GM21737 (cell line): Measurements from ENCODE around the gene H1-8.

Experiments
- ATAC-seq: cut with Tn5 transposase; IDR thresholded peaks from one replicate; pipeline ENCODE4 v1.9.1; 2021; ENCODE audit warnings: mild to moderate bottlenecking, moderate library complexity; ENCODE audit not compliant: unreplicated experiment

Gene H1-8

DNA sequence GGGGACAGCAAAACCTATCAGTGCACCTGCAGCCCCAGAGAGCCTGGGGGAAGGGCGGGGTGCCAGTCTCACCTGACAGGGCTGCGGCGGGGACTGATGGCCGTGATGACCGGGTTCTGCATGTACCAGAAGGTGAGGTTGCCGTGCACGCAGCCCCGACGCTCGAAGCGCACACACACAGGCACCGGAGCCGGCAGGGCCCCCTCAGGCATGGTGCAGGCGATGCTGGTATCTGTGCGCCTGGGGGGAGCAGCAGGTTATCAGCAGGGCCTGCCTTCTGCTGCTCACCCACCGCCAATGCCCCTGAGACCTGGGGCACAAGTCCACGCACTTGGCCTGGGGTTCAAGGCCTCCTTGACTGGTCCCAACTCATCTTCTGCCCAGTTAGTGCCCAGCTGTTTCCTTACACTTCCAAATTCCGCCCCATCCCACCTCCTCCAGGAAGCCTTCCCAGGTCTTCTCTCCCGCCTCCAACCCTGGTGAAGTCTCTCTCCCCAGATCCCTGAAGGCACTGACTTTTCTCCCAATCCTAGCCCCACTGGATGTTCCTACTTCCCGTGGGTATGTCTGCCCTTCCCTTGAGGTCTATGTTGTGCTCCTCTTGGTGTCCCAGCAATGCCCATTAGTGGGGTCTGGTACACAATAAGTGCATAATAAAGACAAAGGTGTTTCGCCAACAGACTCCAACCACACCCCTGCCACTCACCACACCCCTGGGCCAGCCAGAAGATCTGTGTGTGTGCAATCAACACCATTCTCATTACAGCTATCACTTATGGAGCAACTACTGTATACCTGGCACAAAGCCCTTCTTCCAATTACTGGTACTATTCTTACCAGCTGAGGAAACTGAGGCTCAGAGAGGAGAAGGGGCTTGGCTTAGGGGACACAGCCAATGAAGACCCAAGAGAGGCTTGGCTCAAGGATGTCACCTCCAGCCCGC is 28.9 kb downstream of the H1-8 start:
- no peak for ATAC-seq

DNA sequence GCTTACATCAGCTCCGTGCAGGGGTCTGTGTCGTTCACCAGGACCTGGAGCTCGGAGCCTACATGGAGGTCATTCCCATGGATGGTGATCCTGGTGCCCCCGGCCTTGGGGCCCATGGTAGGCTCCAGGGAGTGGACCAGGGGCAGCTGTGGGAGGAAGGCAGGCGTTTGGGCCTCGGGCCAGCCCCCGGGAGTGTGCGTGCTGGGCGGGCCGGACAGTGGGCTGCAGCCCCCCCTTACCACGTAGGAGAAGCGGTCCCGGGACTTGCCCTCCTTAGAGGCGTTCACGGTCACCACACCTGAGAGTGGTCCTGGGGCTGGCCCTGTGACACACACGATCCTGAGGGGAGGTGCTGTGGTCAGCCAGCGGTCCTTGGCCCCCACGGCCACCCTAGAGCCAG is 29.6 kb downstream of the H1-8 start:
- ATAC-seq = no peak

GRCh38 chr3:129573493-129573892 is 30.5 kb downstream of the H1-8 start:
- ATAC-seq = no peak

GRCh38 chr3:129574206-129574605 is 31.2 kb downstream of the H1-8 start:
- ATAC-seq = no peak

- ATAC-seq = no peak
Observed at GRCh38 chr3:129575233-129575996, 32.4 kb downstream of the H1-8 start.

DNA sequence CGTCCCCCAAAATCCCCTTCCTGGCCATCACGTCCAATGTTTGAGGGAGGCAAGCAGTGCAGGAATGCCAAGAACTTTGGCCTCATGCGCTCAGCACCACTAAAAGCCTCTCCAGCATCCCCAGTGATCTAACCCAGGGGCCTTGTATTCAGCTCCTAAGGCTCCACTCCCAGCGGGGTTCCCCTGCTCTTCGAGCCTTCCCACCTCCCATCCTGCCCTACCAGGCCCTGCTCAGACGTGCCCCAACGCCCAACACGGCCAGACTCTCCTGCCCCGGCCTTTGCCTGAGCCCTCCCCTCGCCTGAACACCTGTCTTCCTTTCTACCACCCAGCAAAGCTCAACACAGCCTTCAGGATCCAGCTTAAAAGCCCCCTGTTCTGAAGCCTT is 33.0 kb downstream of the H1-8 start:
- no peak for ATAC-seq

- peak; percentile 47 for ATAC-seq
Observed at GRCh38 chr3:129576514-129577352, 33.8 kb downstream of the H1-8 start.

- no peak for ATAC-seq
Observed at GRCh38 chr3:129577366-129577765, 34.4 kb downstream of the H1-8 start.

DNA sequence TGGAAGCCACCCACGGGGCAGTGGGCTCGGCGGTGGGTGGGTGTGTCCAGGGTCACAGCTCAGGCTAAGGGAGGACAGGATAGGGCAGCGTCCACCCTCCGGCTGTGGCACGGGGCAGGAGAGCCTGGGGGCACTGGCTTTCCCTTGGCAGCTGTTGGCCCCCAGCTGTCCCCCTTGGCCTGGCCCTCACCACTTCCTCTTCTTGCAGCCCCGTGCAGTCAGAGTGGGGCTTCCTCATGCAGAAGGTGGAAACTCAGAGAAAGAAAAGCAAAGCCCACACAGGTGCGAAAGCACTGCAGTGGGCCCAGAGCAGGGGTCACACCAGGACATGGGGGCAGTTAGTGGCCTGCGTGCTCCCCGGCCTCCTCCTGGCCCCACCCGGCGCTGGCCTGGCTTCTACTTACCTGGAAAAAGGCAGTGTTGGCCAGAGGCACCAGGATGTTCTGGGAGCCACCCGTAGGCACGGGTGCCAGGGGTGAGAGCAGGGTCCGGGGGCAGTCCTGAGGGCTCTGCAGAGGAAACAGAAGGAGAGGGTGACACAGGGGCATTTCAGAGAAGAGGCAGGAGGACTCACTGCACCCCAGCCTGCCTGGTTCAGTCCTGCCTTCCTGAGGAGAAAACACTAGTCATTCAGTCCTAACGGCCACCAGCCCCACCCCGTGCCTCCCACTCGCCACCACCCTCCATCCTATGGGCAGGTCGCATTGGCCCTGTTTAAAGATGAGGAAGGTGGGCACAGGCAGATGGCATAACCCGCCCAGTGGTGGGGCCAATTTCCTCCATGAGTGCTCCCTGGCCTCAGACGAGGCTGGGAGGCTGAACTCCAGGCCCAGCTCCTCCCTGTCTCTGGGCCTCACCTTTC is 35.2 kb downstream of the H1-8 start:
- no peak for ATAC-seq

GRCh38 chr3:129579991-129580390 is 37.0 kb downstream of the H1-8 start:
- ATAC-seq = no peak

DNA sequence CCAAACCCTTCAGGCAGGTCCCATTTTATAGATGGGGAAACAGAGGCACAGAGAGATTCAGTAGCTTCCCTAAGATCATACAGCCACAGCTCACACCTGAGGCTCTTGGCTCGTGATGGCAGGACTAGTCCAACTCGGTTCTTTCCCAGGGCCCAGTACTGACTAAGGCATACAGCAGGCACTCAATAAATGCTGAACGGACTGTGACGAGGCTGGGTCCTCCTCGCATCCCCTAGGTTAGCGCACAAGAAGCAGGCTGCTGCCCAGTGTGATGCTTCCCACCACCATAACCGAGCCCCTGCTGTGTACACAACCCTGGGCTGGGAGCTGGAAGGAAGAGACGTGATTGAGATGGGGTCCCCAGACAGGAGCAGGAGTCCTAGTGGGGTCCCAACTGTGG is 38.6 kb downstream of the H1-8 start:
- ATAC-seq = no peak

- ATAC-seq = no peak
Observed at GRCh38 chr3:129582799-129583198, 39.8 kb downstream of the H1-8 start.

GRCh38 chr3:129583289-129583688 is 40.3 kb downstream of the H1-8 start:
- no peak for ATAC-seq

- no peak for ATAC-seq
Observed at GRCh38 chr3:129584631-129585030, 41.7 kb downstream of the H1-8 start.

GRCh38 chr3:129585949-129586657 is 43.1 kb downstream of the H1-8 start:
- ATAC-seq = no peak

DNA sequence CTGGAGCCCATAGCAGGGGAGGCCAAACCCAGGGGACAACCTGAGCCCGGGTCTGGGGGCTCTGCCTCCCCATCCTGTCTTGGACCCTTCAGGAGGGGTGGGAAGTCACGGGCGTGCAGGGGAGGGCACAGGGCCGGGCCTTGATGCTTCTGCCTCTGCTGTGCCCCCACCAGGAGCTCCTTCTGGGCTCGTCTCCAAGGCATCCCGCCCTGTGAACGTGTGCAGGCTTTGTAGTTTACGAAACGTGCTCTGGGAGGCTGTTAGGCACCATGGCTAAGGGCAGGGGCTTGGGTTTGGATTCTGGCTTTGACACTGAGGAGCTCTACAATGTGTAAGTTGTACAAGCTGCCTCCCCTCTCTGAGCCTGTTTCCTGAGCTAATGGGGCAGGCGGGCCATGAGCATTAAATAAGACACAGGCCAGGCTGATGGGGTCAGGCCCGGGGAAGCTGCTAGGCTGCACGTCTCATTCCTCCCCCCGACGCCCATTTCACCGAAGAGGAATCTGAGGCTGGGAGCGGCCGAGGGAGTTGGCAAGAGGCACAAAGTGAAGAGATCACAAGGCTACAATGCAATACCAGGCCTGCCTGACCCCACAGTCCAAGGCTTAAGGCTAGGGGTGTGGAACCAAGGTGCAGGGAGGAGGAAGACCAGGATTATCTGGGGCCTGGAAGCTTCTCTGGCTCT is 43.9 kb downstream of the H1-8 start:
- ATAC-seq = no peak

DNA sequence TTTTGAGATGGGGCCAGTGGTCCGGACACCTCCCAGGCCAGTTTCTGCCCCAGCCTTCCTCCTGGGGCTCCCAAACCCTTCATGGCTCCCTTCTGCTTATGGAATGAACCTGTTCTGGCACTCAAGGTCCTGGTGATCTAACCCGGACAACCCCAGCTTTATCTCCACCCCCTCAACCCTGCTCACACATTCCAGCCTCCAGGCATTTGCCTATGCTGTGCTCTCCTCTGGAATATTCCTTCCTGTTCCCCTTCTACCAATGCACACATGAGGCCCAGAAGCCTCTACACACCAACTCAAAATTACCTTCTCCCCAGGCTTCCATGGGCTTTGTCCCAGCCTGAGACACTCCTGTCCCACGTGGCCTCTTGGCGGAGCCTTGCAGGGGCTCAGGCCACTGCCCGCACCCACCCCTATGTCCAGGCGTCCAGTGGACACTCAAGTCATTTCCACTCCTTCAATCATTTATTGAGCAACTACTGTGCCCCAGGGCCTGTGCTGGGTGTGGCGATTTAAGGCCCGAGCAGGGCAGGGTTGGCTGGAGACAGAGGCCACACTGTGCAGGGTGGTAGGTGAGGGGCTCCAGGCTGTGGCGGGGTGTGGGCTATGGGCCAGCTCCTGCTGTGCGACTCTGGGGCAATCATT is 44.7 kb downstream of the H1-8 start:
- ATAC-seq = no peak

GRCh38 chr3:129590215-129590614 is 47.2 kb downstream of the H1-8 start:
- no peak for ATAC-seq

DNA sequence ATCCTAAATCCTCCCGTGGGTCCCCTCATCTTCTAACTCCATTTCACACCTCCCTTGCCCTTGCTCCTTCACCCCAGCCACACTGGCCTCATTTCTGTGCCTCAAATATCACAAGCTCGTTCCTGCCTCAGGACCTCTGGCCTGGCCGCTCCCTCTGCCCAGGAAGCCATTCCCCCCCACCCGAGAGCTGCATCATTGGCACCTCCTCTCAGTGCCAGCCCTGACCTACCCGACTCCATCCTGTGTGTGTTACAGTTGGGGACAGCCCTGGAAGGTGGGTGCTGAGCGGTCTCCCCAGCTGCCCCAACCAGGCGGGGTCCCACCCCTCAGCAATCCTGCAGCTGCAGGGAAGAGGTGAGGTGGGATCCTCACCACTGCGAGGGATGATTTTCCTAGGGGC is 49.0 kb downstream of the H1-8 start:
- ATAC-seq = no peak
